Panc1 (cell line): ENCODE measurements around the gene CSNK2A1. TPM values are rescaled to one million over a fixed set of nuclear protein-coding genes. Genes with fewer than 3 reads are reported as not detected.
A peak's percentile ranks its signal among the peaks of the same experiment; 100 is the strongest.

Source experiments
- ATAC-seq: fragments of 200-7000 bp; cut with Tn5 transposase; 2 replicates; pipeline ENCODE4 v1.9.1; 2020; ENCODE audit warnings: mild to moderate bottlenecking, moderate library complexity
- BruUV-seq: library from RNA; stranded (reverse); fragments of 400-500 nt; replicated peaks from 2 replicates; lab custom pipeline; 2021; lab: Mats Ljungman, UMichigan
- CTCF ChIA-PET: fragments of 300-600 bp; sonication (Branson Sonifier 250); formaldehyde crosslinking; loops from one replicate; lab custom pipeline; 2022; ENCODE audit warnings: antibody characterized with exemption; lab: Charles Lee
- POLR2A ChIA-PET: fragments of 300-600 bp; sonication (Branson Sonifier 250); formaldehyde crosslinking; loops from one replicate; lab custom pipeline; 2022; ENCODE audit warnings: antibody characterized with exemption; lab: Charles Lee
- DNase-seq: peaks from one replicate; pipeline ENCODE4 v3.0.0-alpha.2; 2010; ENCODE audit warnings: low read depth, low spot score
- H3K27ac ChIP-seq: 2 replicates; pipeline ENCODE4 v1.5.1; 2011; ENCODE audit warnings: mild to moderate bottlenecking, low read length, inconsistent platforms
- H3K27me3 ChIP-seq: fragments of 200-500 bp; sonication (Bioruptor generic); 2 replicates; pipeline ENCODE4 v1.6.0; 2014; ENCODE audit warnings: low read length, inconsistent platforms; ENCODE audit not compliant: control insufficient read depth, insufficient read depth
- H3K36me3 ChIP-seq: fragments of 200-500 bp; sonication (Bioruptor generic); 2 replicates; pipeline ENCODE4 v1.5.1; 2014; ENCODE audit warnings: inconsistent platforms, mild to moderate bottlenecking, low read length, moderate library complexity; ENCODE audit not compliant: control insufficient read depth, insufficient read depth
- H3K4me1 ChIP-seq: 2 replicates; pipeline ENCODE4 v1.5.1; 2011; ENCODE audit warnings: inconsistent platforms, mild to moderate bottlenecking, low read length, moderate library complexity; ENCODE audit not compliant: control insufficient read depth, insufficient read depth
- H3K4me3 ChIP-seq, 2 experiments: 2 replicates each; pipeline ENCODE4 v1.5.1; 2011 to 2012; ENCODE audit warnings: low read depth in 2 of 2, low read length in 2 of 2, mild to moderate bottlenecking in 2 of 2, inconsistent platforms in 1 of 2, moderate library complexity in 1 of 2
- H3K9me3 ChIP-seq: fragments of 200-500 bp; sonication (Bioruptor generic); 2 replicates; pipeline ENCODE4 v1.5.1; 2014; ENCODE audit warnings: low read depth, mild to moderate bottlenecking, inconsistent platforms, low read length, moderate library complexity; ENCODE audit not compliant: control insufficient read depth, insufficient read depth
- CTCF ChIP-seq: fragments of 450-650 bp; IDR thresholded peaks from 2 replicates; pipeline ENCODE4 v1.5.1; 2017; ENCODE audit warnings: mild to moderate bottlenecking
- POLR2AphosphoS5 ChIP-seq: IDR thresholded peaks from 2 replicates; pipeline ENCODE4 v1.6.1; 2012; ENCODE audit warnings: mild to moderate bottlenecking, low read depth, low read length, moderate library complexity
- REST ChIP-seq, 2 experiments: IDR thresholded peaks; 2 replicates each; pipeline ENCODE4 v1.6.1; 2011 to 2012; ENCODE audit warnings: low read depth in 2 of 2, control low read depth in 1 of 2, low read length in 1 of 2, mild to moderate bottlenecking in 1 of 2, moderate library complexity in 1 of 2; ENCODE audit not compliant: insufficient read depth in 1 of 2
- SIN3A ChIP-seq: IDR thresholded peaks from 2 replicates; pipeline ENCODE4 v1.6.1; 2012; ENCODE audit warnings: low read depth, mild to moderate bottlenecking, low read length, moderate library complexity, borderline replicate concordance; ENCODE audit not compliant: insufficient read depth
- TCF7L2 ChIP-seq: IDR thresholded peaks from 2 replicates; pipeline ENCODE4 v1.6.1; 2011; ENCODE audit warnings: mild to moderate bottlenecking, low read depth, low read length, inconsistent platforms
- in situ Hi-C: cut with HindIII; loops from 2 replicates; pipeline ENCODE4 v1.10.0; 2016; ENCODE audit warnings: low sequenced_read_pairs, low pct_unique_long_range_greater_than_20kb
- intact Hi-C: fragments of 100-400 bp; cut with micrococcal nuclease; formaldehyde crosslinking; loops from one replicate; pipeline ENCODE4 v1.10.0; 2022; ENCODE audit not compliant: unreplicated experiment
- total RNA-seq: library from RNA; stranded (reverse); gene quantifications from one replicate; pipeline ENCODE4 v1.2.1, GENCODE V29; 2021; ENCODE audit not compliant: unreplicated experiment

The CSNK2A1 gene
- total RNA-seq, 1 experiment from 2014 or later = 191 TPM

- no TSS peak for BruUV-seq
- DNase-seq (no peak), ATAC-seq (no peak)
- Histone ChIP-seq H3K36me3 (peaks cover 8% of the 10 kb centered on the region), H3K4me3 (no peak overlapping the region), H3K27ac (no peak overlapping the region), H3K9me3 (peaks cover 17% of the 10 kb centered on the region; the same call in 1 of the 2 replicates), H3K27me3 (no peaks in the 10 kb centered on the region), H3K4me1 (peaks cover 21% of the 10 kb centered on the region; the same call in 1 of the 2 replicates)
- in situ Hi-C loops (no loop called here), intact Hi-C loops (no loop called here)
- ChIA-PET POLR2A (no interaction called here), CTCF (no interaction called here)
- TF ChIP-seq CTCF (peak; percentile 11; the same call in 1 of the 2 replicates), REST (IDR thresholded peaks at IDR 0.05; ENCODE audit: insufficient read depth in 1 of 2, low read depth in 2 of 2, low read length in 1 of 2) (no peak)
Measured at GRCh38 chr20:540391-541201, 3.0 kb downstream of the CSNK2A1 start.

- no peak for TF ChIP-seq REST (IDR thresholded peaks at IDR 0.05; ENCODE audit: insufficient read depth in 1 of 2, low read depth in 2 of 2, low read length in 1 of 2)
- TF ChIP-seq SIN3A = no peak
- TF ChIP-seq CTCF = no peak
- TF ChIP-seq TCF7L2 = no peak
- no peak for TF ChIP-seq POLR2AphosphoS5
- in situ Hi-C loops = no loop called here
- ATAC-seq = no peak
Measured at GRCh38 chr20:539848-540247, 3.7 kb downstream of the CSNK2A1 start.

More at GRCh38 chr20:539848-540247, 3.7 kb downstream of the CSNK2A1 start:
- CTCF ChIA-PET = no interaction called here
- Histone ChIP-seq H3K36me3 (peaks cover 8% of the 10 kb centered on the region), H3K4me1 (peaks cover 21% of the 10 kb centered on the region; the same call in 1 of the 2 replicates), H3K27ac (no peak overlapping the region), H3K4me3 (no peak overlapping the region), H3K27me3 (no peaks in the 10 kb centered on the region), H3K9me3 (peaks cover 17% of the 10 kb centered on the region; the same call in 1 of the 2 replicates)
- intact Hi-C loops = no loop called here
- BruUV-seq = no TSS peak
- DNase-seq = no peak
- POLR2A ChIA-PET = no interaction called here
